GM18867 (cell line): ENCODE data around the gene BCL6.

ENCODE experiments used
- ATAC-seq: cut with Tn5 transposase; IDR thresholded peaks from one replicate; pipeline ENCODE4 v1.9.1; 2021; ENCODE audit warnings: mild to moderate bottlenecking, moderate library complexity; ENCODE audit not compliant: unreplicated experiment

BCL6 gene

DNA sequence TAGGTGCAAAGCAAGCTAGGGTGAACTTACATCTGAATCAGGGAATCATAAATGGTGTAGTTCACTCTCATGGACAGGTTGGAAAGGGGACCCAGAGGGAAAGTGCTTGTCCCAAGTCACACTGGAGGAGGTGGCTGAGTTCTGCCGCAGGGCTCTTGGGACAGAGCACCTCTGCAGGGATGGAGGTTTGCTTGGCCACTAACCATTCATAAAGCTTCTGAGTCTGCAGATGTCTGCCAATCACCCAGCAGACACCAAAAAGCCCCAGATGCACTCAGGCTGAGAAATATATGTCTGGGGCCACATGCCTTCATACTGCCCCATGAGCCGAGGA is 25.0 kb downstream of the BCL6 start:
- ATAC-seq = no peak

- ATAC-seq = no peak
These were observed 25.5 kb downstream of the BCL6 start for GRCh38 chr3:187719628-187720336.

- ATAC-seq = no peak
These were observed 26.5 kb downstream of the BCL6 start for GRCh38 chr3:187718802-187719201.

GRCh38 chr3:187717572-187717971 is 27.7 kb downstream of the BCL6 start:
- ATAC-seq = no peak

- peak; percentile 92 for ATAC-seq
These were observed 30.8 kb downstream of the BCL6 start for GRCh38 chr3:187714404-187714979.

GRCh38 chr3:187713504-187713903 is 31.8 kb downstream of the BCL6 start:
- ATAC-seq = peak; percentile 38

GRCh38 chr3:187709155-187709554 is 36.1 kb downstream of the BCL6 start:
- no peak for ATAC-seq

DNA sequence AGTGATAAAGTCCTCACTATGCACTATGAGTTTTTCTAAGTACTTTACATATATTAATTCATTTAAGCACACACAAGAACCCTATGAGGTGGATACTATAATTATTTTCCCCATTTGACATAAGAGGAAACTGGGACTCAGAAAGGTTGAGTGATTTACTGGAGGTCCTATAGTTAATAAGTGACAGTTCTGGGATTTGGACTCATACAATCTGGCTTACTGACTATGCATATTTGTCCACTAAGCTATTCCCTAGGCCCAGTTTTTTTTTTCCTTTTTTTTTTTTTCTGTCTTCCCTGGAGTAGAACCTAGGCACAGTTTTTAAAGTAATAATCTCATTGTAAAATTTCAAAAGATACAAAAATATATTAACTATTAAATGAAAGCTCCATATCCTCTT is 36.6 kb downstream of the BCL6 start:
- ATAC-seq = no peak

DNA sequence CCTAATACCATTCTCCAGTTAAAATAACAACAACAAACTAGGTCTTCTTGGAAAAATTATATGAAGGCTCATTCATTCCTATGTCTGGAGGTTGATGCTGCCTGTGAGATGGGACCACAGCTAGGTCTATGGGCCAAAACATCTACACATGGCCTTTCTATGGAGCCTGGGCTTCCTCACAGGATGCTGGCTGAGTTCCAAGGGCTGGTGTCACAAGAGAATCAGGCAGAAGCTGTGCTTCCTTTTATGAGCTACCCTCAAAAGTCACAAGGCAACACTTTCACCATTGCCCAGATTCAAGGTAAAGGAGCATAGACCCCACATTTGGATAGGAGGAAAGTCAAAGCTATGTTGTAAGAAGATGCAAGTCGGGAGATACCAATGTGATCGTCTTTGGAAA is 38.3 kb downstream of the BCL6 start:
- no peak for ATAC-seq

DNA sequence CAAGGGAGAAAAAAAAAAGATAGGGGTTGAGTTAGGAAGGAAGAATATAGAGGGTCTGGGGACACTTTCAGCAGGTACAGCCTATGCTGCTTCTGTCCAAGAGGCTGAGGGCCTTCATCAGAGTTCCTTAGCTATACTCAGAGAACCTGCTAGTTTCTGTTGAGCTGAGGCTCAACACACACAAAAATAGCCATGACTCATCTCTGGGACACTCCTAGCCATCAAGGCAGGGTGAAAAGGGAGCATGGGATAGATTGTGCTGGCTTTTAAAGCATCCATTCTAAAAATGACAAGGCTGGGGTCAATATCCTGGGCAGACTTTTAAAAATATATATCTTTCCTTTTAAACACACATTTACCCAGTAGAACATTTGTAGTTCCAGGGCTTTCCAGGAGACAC is 40.1 kb downstream of the BCL6 start:
- no peak for ATAC-seq

- no peak for ATAC-seq
These were observed 42.7 kb downstream of the BCL6 start, which contains the start of gene RTP2 for GRCh38 chr3:187702507-187703033. Gene RTP2, minus strand, starts transcription at chr3:187702557. Its CDS starts 429 bp downstream, at chr3:187702128.

GRCh38 chr3:187700249-187700648 is 45.0 kb downstream of the BCL6 start:
- no peak for ATAC-seq

DNA sequence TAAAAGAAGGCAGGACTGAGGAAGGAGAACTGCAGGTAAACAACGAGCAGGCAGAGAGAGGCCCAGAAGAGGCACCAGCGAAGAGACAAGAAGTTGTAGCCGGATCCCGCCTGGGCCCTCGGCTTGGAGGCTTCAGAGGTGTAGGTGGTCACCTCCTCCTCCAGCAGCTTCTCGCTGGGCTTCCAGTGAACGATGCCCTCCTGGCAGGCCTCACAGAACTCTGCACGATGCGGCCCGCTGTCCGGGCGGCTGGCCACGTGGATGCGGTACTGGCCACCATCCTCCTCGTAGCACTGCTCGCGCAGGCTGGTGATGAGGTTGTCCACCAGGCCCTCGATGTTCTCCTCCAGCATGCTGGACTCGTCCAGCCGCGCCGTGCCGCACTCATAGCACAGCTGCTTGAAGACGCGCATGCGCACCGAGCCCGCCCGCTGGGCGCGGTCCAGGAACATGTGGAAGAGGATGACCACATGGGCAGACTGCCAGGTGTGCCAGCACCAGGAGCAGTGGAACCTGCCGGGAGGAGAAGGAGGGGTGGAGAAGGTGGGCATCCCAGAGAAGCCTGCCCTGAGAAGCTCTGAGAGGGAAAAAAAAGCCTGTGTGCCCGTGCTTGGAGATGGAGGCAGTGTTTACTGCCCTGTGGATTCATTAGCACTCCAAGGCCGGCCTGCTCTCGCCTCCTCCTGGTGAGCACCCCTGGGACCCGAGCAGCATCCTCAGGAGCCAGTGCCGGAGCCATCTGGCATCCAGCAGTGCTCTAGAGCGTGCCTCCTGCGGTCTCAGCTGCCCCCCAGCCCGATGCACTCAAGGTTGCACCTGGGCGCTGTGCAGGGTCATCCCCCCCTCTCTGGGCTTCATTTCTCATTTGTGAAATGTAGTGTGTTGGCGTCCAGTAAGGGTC is 46.5 kb downstream of the BCL6 start:
- no peak for ATAC-seq

GRCh38 chr3:187696021-187696420 is 49.2 kb downstream of the BCL6 start:
- ATAC-seq = no peak

GRCh38 chr3:187695449-187695848 is 49.8 kb downstream of the BCL6 start:
- no peak for ATAC-seq

GRCh38 chr3:187694801-187695200 is 50.5 kb downstream of the BCL6 start:
- ATAC-seq = no peak

DNA sequence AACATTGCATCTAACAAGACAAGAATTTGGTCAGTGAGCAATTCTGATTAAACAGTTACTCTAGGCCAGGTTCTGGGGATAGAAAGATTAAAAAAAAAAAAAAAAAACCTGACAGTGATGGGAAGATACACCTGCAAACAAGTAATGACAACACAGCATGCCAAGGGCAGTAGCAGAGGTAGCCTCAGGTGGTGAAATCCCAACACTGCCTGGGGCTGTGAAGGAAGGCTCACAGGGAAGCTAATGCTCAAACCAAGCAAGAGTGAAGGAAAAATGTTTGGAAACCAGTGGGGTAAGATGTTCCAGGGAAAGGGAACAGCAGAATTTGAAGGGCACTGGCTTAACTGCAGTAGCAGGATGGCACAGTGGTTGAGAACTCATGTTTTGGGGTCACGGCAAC is 51.8 kb downstream of the BCL6 start:
- ATAC-seq = no peak

- ATAC-seq = no peak
These were observed 55.3 kb downstream of the BCL6 start for GRCh38 chr3:187689984-187690383.

DNA sequence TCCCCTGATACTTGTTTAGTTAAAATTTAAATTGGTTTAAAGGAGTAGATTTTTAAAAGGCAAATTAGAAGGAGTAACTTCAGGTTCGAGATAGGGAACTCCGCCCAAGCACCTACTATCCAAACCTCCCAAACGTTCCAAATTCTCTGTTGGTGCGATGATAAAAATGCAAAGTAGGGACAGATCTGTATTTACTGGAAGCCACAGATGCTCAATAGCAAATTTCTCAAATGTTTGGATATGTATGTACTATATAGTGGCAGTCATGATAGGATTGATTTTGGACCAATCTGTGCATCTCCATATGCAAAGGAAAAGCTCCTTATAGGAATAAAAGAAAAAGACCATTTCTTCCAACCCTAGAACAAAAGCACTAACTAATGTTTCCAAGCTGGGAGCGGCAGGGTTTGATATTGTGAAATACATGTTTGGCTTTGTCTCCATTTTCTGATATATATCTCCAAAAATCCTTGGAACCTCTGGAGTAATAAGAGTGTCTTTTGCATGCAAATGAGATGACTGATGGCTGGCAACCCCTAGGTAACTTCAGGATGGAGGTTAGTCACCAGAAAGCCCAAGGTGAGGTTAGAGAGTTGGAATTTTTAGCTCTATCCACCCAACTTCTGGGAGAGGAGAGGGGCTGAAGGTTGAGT is 58.5 kb downstream of the BCL6 start:
- ATAC-seq = no peak

DNA sequence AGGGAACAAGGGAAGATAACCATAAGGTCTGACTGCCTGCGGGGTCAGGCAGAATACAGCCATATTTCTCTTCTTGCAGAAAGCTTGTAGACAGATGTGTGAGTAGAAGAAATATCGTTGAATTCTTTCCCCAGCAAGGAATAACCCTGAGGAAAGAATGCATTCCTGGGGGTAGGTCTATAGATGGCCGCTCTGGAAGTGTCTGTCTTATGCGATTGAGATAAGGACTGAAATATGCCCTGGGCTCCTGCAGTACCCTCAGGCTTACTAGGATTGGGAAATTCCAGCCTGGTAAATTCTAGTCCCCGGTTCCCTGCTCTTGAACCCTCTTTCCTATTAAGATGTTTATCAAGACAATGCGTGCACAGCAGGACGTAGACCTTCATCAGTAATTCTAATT is 59.3 kb downstream of the BCL6 start:
- ATAC-seq = no peak

DNA sequence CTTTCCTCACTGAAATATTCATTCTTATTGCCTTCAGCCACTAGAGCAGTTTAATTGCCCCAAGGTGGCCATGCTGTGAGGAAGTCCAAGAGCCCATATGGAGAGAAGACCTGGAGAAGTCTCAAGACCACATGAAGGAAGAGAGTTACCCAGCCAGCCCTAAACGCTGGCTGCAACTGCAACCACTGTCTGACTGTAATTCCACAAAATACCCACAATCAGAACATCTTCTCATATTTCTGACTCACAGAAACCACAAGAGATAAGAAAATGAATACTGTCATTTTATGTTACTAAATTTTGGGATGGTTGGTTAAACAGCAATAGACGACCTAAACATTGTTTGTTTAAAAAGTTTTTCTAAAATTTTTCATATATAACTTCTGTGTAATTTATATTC is 60.4 kb downstream of the BCL6 start:
- no peak for ATAC-seq
